ENCODE data around the gene CAMK4.

DNA sequence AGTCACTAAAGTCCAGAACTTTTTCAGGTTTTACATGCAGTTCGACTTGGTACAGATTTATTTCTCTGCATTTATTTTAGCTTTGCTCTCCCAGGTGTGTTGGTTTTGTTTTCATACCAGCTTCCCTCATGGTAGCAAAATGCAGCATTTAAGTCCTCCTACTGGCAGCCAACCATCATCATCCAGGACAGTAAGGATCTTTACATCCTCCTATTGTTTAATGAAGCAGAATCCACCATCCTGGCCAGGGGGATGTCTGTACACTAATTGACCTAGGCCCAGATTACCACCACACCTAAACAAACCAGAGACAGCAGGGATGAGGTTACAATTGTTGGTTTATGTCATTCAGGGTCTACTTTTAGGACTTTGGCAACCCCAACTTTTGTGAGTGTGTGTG, 22.3 kb downstream of the CAMK4 start:
- TF ChIP-seq, protein P1, sequence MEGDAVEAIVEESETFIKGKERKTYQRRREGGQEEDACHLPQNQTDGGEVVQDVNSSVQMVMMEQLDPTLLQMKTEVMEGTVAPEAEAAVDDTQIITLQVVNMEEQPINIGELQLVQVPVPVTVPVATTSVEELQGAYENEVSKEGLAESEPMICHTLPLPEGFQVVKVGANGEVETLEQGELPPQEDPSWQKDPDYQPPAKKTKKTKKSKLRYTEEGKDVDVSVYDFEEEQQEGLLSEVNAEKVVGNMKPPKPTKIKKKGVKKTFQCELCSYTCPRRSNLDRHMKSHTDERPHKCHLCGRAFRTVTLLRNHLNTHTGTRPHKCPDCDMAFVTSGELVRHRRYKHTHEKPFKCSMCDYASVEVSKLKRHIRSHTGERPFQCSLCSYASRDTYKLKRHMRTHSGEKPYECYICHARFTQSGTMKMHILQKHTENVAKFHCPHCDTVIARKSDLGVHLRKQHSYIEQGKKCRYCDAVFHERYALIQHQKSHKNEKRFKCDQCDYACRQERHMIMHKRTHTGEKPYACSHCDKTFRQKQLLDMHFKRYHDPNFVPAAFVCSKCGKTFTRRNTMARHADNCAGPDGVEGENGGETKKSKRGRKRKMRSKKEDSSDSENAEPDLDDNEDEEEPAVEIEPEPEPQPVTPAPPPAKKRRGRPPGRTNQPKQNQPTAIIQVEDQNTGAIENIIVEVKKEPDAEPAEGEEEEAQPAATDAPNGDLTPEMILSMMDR (IDR thresholded peaks at IDR 0.05; ENCODE audit: extremely low read depth in 1 of 2, insufficient read depth in 1 of 2, low read depth in 1 of 2, low read length in 2 of 2), result no peak
- TF ChIP-seq POLR2A (IDR thresholded peaks at IDR 0.05; ENCODE audit: low read depth, low read length) (no peak), POLR2AphosphoS5 (IDR thresholded peaks at IDR 0.05; ENCODE audit: insufficient read depth, low read depth, low read length) (no peak), GATA2 (IDR thresholded peaks at IDR 0.05; ENCODE audit: insufficient read depth, insufficient read length, low read depth, low read length) (no peak)
